Cardiac septum (tissue), 1 donor: Measurements from ENCODE around the gene HDAC3. TPM values are rescaled to one million over a fixed set of nuclear protein-coding genes. Genes with fewer than 3 reads are reported as not detected.
A peak's percentile ranks its signal among the peaks of the same experiment; 100 is the strongest.

Experiments used
- DNase-seq: peaks from one replicate; pipeline ENCODE4 v3.0.0-alpha.2; 2020; ENCODE audit warnings: low spot score
- intact Hi-C: fragments of 100-400 bp; cut with DNase I; formaldehyde crosslinking; loops from one replicate; pipeline ENCODE4 v1.14.0; 2022
- total RNA-seq: library from RNA; stranded (reverse); fragmentation: NEBNext Ultra II Directional; extraction: Animal tissue kit (Norgen Biotek cat#: 25700); gene quantifications from one replicate; pipeline ENCODE4 v1.2.1, GENCODE V29; 2021
- donor health status: DM: no; HTN: no; CAD: no.

Gene HDAC3
- total RNA-seq, 1 donor from 2014 or later, result 34.1 TPM

GRCh38 chr5:141664733-141665461, 28.2 kb upstream of the HDAC3 start:
- intact Hi-C loops, result no loop called here
- peak; percentile 88 for DNase-seq

- intact Hi-C loops, result no loop called here
- no peak for DNase-seq
These were observed 26.9 kb upstream of the HDAC3 start for GRCh38 chr5:141663506-141663905.

GRCh38 chr5:141662028-141662427, 25.4 kb upstream of the HDAC3 start:
- intact Hi-C loops, result no loop called here

GRCh38 chr5:141657937-141658545, 21.4 kb upstream of the HDAC3 start:
- intact Hi-C loops, result no loop called here
- DNase-seq, result no peak

More at GRCh38 chr5:141662028-141662427, 25.4 kb upstream of the HDAC3 start:
- no peak for DNase-seq

DNA sequence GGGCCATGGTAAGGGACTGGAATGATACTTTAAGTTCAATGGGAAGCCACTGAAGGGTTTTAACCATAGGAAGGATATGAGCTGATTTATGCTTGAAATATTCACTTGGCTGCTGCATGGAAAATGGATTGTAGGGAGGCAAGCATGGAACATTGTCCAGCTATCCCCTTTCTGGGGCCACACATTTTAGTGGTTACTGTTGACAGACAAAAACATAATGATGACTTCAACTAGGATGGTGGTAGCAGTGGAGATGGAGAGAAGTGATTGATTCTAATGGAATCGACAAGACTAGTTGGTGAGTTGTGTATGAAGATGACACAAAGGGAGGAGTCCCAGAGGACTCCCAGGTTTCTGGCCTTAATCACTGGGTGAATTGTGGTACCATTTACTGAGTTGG, 20.8 kb upstream of the HDAC3 start:
- no peak for DNase-seq
- intact Hi-C loops, result no loop called here

DNA sequence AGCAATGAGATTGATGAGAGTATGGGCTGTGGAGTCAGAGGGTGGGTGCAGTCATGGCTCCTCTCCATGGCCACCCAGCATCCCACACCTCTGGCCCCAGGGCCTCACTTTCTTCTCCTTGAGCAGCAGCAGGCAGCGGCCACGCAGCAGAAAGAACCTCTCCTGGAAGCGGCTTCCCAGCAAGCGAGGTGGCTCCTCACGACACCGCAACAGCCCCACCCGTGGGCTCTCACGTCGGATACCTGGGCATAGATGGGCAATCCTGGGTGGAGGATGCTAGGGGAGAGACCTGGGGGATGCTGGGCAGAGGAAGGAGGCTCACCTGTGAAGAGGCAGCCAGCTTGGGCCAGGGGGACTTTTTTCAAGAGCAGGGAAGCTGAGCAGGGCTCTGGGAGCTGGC, 19.7 kb upstream of the HDAC3 start:
- intact Hi-C loops, result no loop called here
- no peak for DNase-seq

DNA sequence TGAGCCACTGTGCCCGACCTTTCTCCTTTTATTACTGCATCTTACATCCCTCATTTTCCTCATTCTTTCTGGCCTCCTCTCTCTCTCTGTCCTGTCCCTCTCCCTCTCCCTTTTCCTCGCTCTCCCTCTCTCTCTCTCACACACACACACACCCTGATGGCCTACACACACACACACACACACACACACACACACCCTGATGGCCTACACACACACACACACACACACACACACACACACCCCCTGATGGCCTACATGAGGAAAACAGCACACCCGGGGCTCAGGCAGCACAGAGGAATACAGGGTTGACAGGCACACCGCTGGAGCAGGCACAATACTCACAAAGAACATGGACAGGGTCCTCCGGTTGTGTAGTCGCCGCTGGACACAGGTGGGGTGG, 18.4 kb upstream of the HDAC3 start:
- DNase-seq, result no peak
- intact Hi-C loops, result no loop called here

DNA sequence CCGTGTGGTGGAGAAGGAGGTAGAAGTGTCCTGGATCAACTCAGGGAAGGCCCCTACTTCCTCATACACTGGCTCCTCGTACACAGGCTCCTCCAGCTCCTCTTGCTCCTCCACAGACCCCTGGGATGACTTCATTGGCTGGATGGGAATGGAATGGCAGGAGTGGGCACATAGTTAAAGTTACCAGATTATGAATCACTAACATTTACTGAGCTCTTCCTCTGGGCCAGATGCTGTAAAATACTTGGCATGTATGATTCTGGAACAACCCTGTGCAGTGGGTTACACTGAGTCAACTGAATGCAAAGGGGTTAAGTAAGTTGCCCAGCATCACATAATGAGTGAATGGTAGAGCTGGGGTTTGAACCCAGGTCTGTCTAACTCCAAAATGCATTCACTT, 17.6 kb upstream of the HDAC3 start:
- intact Hi-C loops, result no loop called here
- no peak for DNase-seq

DNA sequence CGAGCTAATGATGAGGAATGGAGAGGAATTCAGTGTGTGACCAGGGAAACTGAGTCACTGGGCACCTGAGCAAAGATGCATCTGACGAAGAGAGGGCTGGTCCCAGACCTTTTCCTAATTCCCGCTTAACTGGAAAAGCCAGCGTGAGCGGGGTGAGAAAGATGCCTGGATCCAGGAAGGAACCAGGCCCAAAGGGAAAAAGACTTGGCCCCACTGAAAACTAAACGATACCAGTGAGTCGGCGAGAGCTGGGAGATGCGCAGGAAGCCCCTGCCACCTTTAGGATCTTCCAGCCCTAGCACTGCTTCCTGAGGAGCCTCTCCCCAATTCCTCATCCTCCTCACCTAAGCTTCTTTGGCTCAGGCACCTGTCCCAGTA, 15.1 kb upstream of the HDAC3 start:
- intact Hi-C loops, result no loop called here
- DNase-seq, result no peak

- intact Hi-C loops, result no loop called here
- DNase-seq, result peak; percentile 97
These were observed 14.4 kb upstream of the HDAC3 start, which contains the start of gene FCHSD1 for GRCh38 chr5:141650851-141651727. FCHSD1 (minus strand) TSS chr5:141651418; CDS start chr5:141651368, 50 bp downstream.

- DNase-seq, result no peak
- intact Hi-C loops, result no loop called here
These were observed 13.3 kb upstream of the HDAC3 start for GRCh38 chr5:141649972-141650371.

DNA sequence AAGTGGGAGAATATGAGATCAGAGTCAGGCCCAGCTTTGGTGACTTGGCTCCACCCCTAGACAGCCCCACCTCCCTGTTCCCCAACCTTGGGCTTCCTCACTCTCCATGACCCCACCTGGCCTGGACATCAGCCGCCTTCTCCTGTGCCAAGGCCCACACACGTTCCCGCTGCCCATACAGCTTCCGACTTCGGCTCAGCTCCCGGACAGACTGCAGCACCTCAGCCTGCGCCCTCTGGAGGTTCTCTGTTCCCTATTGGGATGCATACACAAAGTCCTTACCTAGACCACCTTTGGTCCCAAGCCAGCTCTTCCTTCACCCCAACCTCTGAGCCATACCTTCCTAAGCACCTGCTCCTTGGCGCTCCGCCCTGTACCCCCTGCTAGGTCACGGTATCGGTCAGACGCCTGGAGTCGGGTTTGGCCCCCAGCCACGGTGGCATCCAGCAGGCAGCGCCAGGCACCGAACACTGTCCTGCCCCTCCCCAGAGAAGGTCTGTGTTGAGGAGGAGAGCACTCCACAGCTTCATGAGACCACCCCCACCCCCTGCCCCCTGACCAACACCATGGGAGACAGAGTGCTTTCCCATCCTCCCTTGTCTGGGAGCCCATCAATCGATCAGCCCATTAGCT, 12.5 kb upstream of the HDAC3 start:
- DNase-seq, result peak; percentile 56
- intact Hi-C loops, result no loop called here

DNA sequence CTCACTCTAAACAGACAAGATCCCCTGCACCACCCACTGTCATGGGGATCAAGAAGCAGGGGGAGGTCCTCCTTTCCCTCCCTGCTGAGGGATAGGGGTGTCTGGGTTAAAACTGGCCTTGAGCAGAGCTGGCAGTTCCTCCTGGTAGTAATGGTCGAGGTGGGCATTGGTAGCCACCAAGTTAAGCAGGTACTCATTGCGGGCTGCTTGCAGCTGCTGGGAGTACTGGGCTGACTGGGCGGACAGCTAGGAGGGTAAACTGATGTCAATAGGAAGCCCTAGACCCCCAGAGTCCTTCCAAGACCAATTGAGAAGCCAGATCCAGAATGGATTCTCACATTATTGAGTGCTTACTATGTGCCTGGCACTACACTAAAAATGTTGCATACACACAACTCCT, 11.2 kb upstream of the HDAC3 start:
- intact Hi-C loops, result no loop called here
- DNase-seq, result peak; percentile 62

GRCh38 chr5:141647242-141647641, 10.6 kb upstream of the HDAC3 start:
- peak; percentile 51 for DNase-seq
- intact Hi-C loops, result no loop called here

DNA sequence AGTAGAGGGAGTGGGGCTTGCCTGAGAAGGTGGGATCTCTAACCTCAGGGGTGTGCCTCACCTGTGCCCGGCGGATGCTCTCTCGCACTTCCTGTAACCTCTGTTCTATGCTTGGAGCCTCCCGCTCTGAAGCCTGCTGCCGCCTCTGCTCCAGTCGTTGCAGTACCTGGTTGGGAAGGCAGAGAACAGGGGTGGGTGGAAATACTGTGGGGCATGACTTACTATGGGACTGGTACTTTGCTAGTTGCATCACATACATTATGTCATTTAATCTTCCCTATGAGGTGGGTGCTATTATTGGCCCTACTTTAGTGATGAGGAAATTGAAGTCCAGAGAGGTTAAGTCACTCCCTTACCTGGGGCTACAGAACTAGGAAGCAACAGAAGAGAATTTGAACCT, 9.4 kb upstream of the HDAC3 start:
- no peak for DNase-seq
- intact Hi-C loops, result no loop called here

DNA sequence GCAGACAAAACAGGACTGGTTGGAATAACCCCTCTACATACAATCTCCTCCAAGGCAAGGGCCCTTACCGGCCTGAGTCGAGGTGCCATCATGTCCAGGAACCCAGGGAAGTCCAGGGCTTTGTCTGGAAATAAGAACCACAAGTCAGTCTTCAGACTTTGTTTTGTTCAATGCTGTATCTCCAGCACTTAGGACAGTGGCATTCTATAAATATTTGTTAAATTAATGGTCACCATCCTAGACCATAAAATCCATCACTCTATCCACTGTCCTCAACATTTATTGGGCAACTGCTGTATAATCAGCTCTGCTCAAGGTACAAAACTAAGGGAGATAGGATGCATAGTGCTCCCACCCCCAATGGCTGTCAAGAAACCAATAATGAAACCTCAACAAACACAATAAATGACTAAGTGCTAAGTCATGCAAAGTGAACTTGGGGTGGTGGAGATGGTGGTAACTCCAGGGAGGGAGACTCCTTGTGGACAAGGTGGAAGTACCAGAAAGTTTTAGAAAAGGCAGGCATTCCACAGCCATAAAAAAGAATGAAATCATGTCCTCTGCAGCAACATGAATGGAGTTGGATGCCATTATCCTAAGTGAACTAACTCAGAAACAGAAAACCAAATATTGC, 5.1 kb upstream of the HDAC3 start:
- intact Hi-C loops, result no loop called here
- no peak for DNase-seq

- no peak for DNase-seq
- intact Hi-C loops, result no loop called here
These were observed 4.0 kb upstream of the HDAC3 start for GRCh38 chr5:141640698-141641097.

DNA sequence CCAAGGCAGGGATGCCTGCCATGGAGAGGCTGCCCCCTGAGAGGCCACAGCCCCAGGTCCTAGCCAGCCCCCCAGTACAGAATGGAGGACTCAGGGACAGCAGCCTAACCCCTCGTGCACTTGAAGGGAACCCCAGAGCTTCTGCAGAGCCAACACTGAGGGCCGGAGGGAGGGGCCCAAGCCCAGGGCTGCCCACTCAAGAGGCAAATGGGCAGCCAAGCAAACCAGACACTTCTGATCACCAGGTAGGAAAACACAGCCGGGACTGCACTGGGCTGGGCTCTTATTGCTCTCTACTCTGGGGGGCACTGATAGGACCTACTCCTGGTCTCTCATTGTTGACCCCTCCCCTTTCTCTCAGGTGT, 3.4 kb upstream of the HDAC3 start:
- intact Hi-C loops, result no loop called here
- DNase-seq, result no peak

- DNase-seq, result no peak
- intact Hi-C loops, result no loop called here
These were observed 2.9 kb upstream of the HDAC3 start for GRCh38 chr5:141639357-141640050.
